ENCODE results near the gene POLR1A. TPM values are rescaled to one million over a fixed set of nuclear protein-coding genes. Genes with fewer than 3 reads are reported as not detected.
A peak's percentile ranks its signal among the peaks of the same experiment; 100 is the strongest.

POLR1A gene
- total RNA-seq, 1 experiment from 2014 or later: 62.7 TPM

- no peak overlapping the region for H4K5ac ChIP-seq (ENCODE audit: insufficient read length, low read depth, low read length)
- H2BK5ac ChIP-seq (ENCODE audit: insufficient read length, low read length): no peak overlapping the region
- H3K79me2 ChIP-seq (ENCODE audit: insufficient read depth, low read length): no peaks in the 10 kb centered on the region
- no peaks in the 10 kb centered on the region for H3K79me1 ChIP-seq (ENCODE audit: insufficient read depth, low read depth, low read length, poor library complexity, severe bottlenecking)
- peak overlapping the region in 1 of 3 experiments; percentile 89; a peak in 2 of 7 replicates for H3K27ac Mint-ChIP-seq
- TF ChIP-seq, protein P1, sequence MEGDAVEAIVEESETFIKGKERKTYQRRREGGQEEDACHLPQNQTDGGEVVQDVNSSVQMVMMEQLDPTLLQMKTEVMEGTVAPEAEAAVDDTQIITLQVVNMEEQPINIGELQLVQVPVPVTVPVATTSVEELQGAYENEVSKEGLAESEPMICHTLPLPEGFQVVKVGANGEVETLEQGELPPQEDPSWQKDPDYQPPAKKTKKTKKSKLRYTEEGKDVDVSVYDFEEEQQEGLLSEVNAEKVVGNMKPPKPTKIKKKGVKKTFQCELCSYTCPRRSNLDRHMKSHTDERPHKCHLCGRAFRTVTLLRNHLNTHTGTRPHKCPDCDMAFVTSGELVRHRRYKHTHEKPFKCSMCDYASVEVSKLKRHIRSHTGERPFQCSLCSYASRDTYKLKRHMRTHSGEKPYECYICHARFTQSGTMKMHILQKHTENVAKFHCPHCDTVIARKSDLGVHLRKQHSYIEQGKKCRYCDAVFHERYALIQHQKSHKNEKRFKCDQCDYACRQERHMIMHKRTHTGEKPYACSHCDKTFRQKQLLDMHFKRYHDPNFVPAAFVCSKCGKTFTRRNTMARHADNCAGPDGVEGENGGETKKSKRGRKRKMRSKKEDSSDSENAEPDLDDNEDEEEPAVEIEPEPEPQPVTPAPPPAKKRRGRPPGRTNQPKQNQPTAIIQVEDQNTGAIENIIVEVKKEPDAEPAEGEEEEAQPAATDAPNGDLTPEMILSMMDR (conservative IDR thresholded peaks at IDR 0.05): no peak
- no peak overlapping the region for H4K8ac ChIP-seq (replicated peaks; ENCODE audit: insufficient read length, low read depth, low read length)
- H3K9ac ChIP-seq (ENCODE audit: extremely low read depth, insufficient read length, low read length): no peak overlapping the region
- no peak overlapping the region for H2BK15ac ChIP-seq (ENCODE audit: low read depth, low read length)
- no peak overlapping the region for H3K4ac ChIP-seq (ENCODE audit: low read depth, low read length)
- no peak overlapping the region for H3K14ac ChIP-seq (ENCODE audit: insufficient read depth, low read length)
- no peak overlapping the region for H3K4me3 Mint-ChIP-seq
- peaks cover 53 to 92% (median 82%) of the 10 kb centered on the region in 3 experiments; a peak in 6 of 7 replicates for H3K36me3 Mint-ChIP-seq (ENCODE audit: insufficient read depth in 1 of 3, low read depth in 3 of 3)
- H3K27me3 Mint-ChIP-seq (ENCODE audit: low read depth): no peaks in the 10 kb centered on the region
- peaks cover 0 to 3% of the 10 kb centered on the region in 2 experiments; a peak in 1 of 5 replicates for H3K9me3 Mint-ChIP-seq
- H4K91ac ChIP-seq (ENCODE audit: insufficient read length, low read depth, low read length): no peak overlapping the region
- H3K23ac ChIP-seq (ENCODE audit: insufficient read length, low read depth, low read length): no peak overlapping the region
- no peak overlapping the region for H2BK20ac ChIP-seq (ENCODE audit: low read depth, low read length, poor library complexity, severe bottlenecking)
- no peak overlapping the region for H2BK120ac ChIP-seq (ENCODE audit: low read depth, low read length, poor library complexity, severe bottlenecking)
- no peaks in the 10 kb centered on the region for H4K20me1 ChIP-seq (ENCODE audit: control insufficient read depth, insufficient read depth, insufficient read length)
- no peak overlapping the region for H2AFZ ChIP-seq (ENCODE audit: low read length)
- H3K4me1 Mint-ChIP-seq: no peaks in the 10 kb centered on the region
- no peak overlapping the region for H3T11ph ChIP-seq (ENCODE audit: low read length)
- no peak for DNase-seq
- H3K4me2 ChIP-seq (ENCODE audit: insufficient read depth, insufficient read length, low read length): no peak overlapping the region
- H2BK12ac ChIP-seq (ENCODE audit: insufficient read length, low read depth, low read length): no peak overlapping the region
- H3K27me3 ChIP-seq (ENCODE audit: insufficient read depth, low read length): no peaks in the 10 kb centered on the region
- H3K27ac ChIP-seq (ENCODE audit: insufficient read length, low read depth, low read length): no peak overlapping the region
- H3K56ac ChIP-seq (ENCODE audit: insufficient read length, low read depth, low read length): no peak overlapping the region
- H3K9me3 ChIP-seq (ENCODE audit: control insufficient read depth, low read depth, low read length): no peaks in the 10 kb centered on the region
- no peak overlapping the region for H2AK5ac ChIP-seq (ENCODE audit: insufficient read length, low read length)
- H3K4me1 ChIP-seq (ENCODE audit: insufficient read depth, low read length): no peaks in the 10 kb centered on the region
- H3K18ac ChIP-seq (ENCODE audit: insufficient read length, low read depth, low read length): no peak overlapping the region
- WGBS (ENCODE audit: extremely low coverage, insufficient read length, low lambda C conversion rate): no CpG with 5 or more reads among the region's 8 CpGs
- H3K23me2 ChIP-seq (ENCODE audit: insufficient read length, low read depth, low read length, poor library complexity, severe bottlenecking): no peaks in the 10 kb centered on the region
Observed at GRCh38 chr2:86069091-86069685, 36.5 kb downstream of the POLR1A start.
